Measurements from ENCODE around the gene RPGRIP1L. TPM values are rescaled to one million over a fixed set of nuclear protein-coding genes. Genes with fewer than 3 reads are reported as not detected.

The RPGRIP1L gene
- 38.5 TPM for total RNA-seq

GRCh38 chr16:53703590-53704444, at the start of gene RPGRIP1L, which contains the start of gene FTO:
RPGRIP1L (minus strand) TSS chr16:53703859; CDS start chr16:53700723, 3,136 bp downstream.
FTO (plus strand) TSS chr16:53704156.

Other genes starting within 250 kb of the RPGRIP1L start
- gene AKTIP, start 200.7 kb downstream of the RPGRIP1L start, total RNA-seq: 84.2 TPM
- gene FTO, start 297 bp upstream of the RPGRIP1L start, total RNA-seq: 162 TPM

Data from parietal lobe (tissue), 1 donor.